Prostate gland (tissue), 2 donors: ENCODE measurements around the gene TCF12. TPM values are rescaled to one million over a fixed set of nuclear protein-coding genes. Genes with fewer than 3 reads are reported as not detected.

Source experiments
- DNase-seq: peaks from one replicate; pipeline ENCODE4 v3.0.0-alpha.2; 2019; ENCODE audit warnings: low spot score
- H3K27ac ChIP-seq, 2 donors: fragments of 200-600 bp; sonication (generic); 2 replicates each; pipeline ENCODE4 v1.5.1; 2017 to 2019
- H3K27me3 ChIP-seq: fragments of 200-600 bp; sonication (generic); replicated peaks from 2 replicates; pipeline ENCODE4 v1.5.1; 2019; ENCODE audit not compliant: insufficient read depth
- H3K36me3 ChIP-seq, 2 donors: fragments of 200-600 bp; sonication (generic); 1 replicate in 1 of 2; 2 replicates in 1 of 2; pipeline versions ENCODE4 v1.5.1 to v1.8.1; 2017 to 2019
- H3K4me1 ChIP-seq: fragments of 200-600 bp; sonication (generic); replicated peaks from 2 replicates; pipeline ENCODE4 v1.5.1; 2019
- H3K4me3 ChIP-seq, 2 donors: fragments of 200-600 bp; sonication (generic); 2 replicates each; pipeline ENCODE4 v1.5.1; 2017 to 2019
- H3K9me3 ChIP-seq: fragments of 200-600 bp; sonication (generic); 2 replicates; pipeline ENCODE4 v1.5.1; 2017
- POLR2A ChIP-seq: fragments of 450-650 bp; IDR thresholded peaks from one replicate; pipeline ENCODE4 v1.6.1; 2016; ENCODE audit warnings: antibody characterized with exemption, mild to moderate bottlenecking
- POLR2AphosphoS5 ChIP-seq: sonication (generic); formaldehyde crosslinking; IDR thresholded peaks from one replicate; pipeline ENCODE4 v1.6.1; 2017; ENCODE audit warnings: antibody characterized with exemption
- WGBS: methylation state at CpG from one replicate; pipeline ENCODE4 v1.1.5; 2018; 5-methylcytosine and 5-hydroxymethylcytosine counted together
- intact Hi-C: fragments of 100-400 bp; cut with DNase I; formaldehyde crosslinking; loops from one replicate; pipeline ENCODE4 v1.14.2; 2022
- total RNA-seq, 2 donors: library from RNA; depleted of rRNA; stranded (reverse); fragments of >200 nt; gene quantifications; one replicate each; pipeline ENCODE4 v1.1.0, GENCODE V29; 2016
- TF ChIP-seq, protein P1 (sequence below), 4 experiments: fragments of 200-600 bp in 2 of 4; fragments of 450-650 bp in 2 of 4; sonication (generic) in 2 of 4; IDR thresholded peaks; 1 replicate in 3 of 4; 2 replicates in 1 of 4; pipeline ENCODE4 v1.5.1; 2016 to 2019; ENCODE audit warnings: antibody characterized with exemption in 4 of 4, mild to moderate bottlenecking in 2 of 4, moderate library complexity in 2 of 4

Gene TCF12
- total RNA-seq, 2 donors from 2014 or later, result 95.4 to 123 TPM

DNA sequence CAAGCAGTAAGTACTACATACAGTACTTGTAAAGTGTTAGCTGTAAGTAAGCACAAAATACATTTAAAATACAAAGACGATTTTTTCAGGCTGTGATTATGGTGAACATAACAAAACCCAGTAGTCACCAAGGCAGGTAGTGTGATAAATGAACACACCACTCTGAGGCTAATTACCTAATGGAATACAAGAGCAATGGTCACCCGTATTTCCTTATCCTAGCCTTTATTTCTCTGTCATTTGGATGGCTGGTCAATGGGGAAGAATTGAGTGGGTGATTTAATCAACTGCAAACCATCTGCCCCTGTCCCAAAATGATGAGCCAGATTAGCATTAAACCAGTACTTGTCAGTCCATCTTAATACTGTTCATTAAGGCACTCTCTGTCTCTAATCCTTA lies 368.7 kb downstream of the TCF12 start:
- Histone ChIP-seq H3K27me3 (no peaks in the 10 kb centered on the region), H3K9me3 (no peaks in the 10 kb centered on the region), H3K4me1 (no peaks in the 10 kb centered on the region), H3K36me3 (no peaks in the 10 kb centered on the region), H3K27ac (no peak overlapping the region), H3K4me3 (no peak overlapping the region)
- no peak for DNase-seq
- TF ChIP-seq POLR2A, result no peak
- WGBS, result 78% methylated on average over 2 of the region's 2 CpGs
- intact Hi-C loops, result no loop called here

DNA sequence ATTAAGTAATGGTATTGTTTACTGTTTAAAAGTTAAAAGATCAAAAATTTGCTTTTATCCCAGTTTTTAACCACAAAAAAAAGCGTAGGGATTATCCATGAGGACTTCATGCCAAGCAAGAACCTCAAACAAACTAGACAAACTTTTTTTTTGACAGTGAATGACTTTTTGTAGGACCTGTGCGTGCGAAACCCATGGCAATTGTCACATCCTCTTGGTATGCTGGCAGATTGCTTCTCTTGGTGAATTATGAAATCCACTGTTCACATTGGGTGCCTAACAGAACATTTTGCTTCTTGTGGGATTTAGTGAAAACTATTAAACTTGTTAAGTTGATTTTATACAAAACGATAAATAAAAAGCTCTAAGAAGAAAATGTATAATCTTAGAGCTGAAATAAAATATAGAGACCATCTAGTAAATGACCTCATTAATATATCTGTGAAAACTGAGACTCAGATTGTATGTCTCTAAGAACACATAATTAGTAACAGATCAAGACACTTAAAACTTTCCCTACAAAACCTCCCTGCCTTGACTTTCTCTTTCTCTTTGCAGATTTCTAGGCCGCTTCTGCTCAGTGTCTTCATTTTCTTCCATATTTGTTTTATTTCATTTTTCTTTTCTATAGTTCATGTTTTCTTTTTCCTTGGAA lies 370.6 kb downstream of the TCF12 start:
- DNase-seq, result no peak
- H3K9me3 ChIP-seq, result no peaks in the 10 kb centered on the region
- H3K36me3 ChIP-seq, result no peaks in the 10 kb centered on the region
- H3K4me1 ChIP-seq, result no peaks in the 10 kb centered on the region
- no peaks in the 10 kb centered on the region for H3K27me3 ChIP-seq
- intact Hi-C loops, result no loop called here
- H3K27ac ChIP-seq, result no peak overlapping the region
- TF ChIP-seq POLR2A (no peak), POLR2AphosphoS5 (no peak)
- no peak overlapping the region for H3K4me3 ChIP-seq
- 60% methylated on average over 5 of the region's 5 CpGs for WGBS

DNA sequence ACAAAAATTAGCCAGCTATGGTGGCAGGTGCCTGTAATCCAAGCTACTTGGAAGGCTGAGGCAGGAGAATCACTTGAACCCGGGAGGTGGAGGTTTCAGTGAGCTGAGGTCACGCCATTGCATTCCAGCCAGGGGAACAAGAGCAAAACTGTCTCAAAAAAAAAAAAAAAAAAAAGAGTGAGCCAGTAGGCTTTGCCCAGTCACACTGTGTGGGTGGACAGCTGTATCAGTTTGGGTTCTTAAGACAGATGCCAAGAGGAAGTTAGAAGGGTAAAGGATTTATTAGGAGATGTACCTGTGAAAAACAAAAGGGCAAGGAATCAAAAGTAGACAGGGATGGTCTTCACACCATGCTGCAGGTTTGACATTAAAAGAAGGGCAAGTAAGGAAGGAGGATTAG lies 371.7 kb downstream of the TCF12 start:
- Histone ChIP-seq H3K27me3 (no peaks in the 10 kb centered on the region), H3K4me3 (no peak overlapping the region), H3K9me3 (no peaks in the 10 kb centered on the region), H3K36me3 (no peaks in the 10 kb centered on the region), H3K4me1 (no peaks in the 10 kb centered on the region), H3K27ac (no peak overlapping the region)
- WGBS, result 87% methylated on average over 2 of the region's 2 CpGs
- intact Hi-C loops, result no loop called here
- TF ChIP-seq POLR2A (no peak), POLR2AphosphoS5 (no peak)
- TF ChIP-seq, protein P1, sequence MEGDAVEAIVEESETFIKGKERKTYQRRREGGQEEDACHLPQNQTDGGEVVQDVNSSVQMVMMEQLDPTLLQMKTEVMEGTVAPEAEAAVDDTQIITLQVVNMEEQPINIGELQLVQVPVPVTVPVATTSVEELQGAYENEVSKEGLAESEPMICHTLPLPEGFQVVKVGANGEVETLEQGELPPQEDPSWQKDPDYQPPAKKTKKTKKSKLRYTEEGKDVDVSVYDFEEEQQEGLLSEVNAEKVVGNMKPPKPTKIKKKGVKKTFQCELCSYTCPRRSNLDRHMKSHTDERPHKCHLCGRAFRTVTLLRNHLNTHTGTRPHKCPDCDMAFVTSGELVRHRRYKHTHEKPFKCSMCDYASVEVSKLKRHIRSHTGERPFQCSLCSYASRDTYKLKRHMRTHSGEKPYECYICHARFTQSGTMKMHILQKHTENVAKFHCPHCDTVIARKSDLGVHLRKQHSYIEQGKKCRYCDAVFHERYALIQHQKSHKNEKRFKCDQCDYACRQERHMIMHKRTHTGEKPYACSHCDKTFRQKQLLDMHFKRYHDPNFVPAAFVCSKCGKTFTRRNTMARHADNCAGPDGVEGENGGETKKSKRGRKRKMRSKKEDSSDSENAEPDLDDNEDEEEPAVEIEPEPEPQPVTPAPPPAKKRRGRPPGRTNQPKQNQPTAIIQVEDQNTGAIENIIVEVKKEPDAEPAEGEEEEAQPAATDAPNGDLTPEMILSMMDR (IDR thresholded peaks at IDR 0.05), result no peak
- no peak for DNase-seq

DNA sequence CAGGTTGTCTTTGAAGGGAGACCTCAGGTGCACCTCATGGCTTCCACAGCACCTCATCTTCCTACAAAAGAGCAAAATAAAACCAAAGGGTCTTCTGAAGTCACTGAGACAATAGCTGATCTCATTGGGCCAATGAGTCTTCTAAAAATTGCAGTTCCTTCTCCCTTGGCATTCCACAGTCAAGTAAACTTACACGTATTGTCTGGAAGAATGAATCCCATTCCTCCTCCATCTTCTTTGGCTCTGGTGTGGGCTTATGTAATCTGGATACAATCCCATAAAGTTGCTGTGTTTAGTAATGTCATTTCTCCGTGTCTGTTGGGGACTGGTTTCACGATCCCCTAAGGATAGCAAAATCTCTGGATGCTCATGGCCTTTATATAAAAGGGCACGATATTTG lies 372.4 kb downstream of the TCF12 start:
- TF ChIP-seq POLR2A (no peak), POLR2AphosphoS5 (no peak)
- DNase-seq, result no peak
- intact Hi-C loops, result no loop called here
- H3K27me3 ChIP-seq, result no peaks in the 10 kb centered on the region
- no peak overlapping the region for H3K27ac ChIP-seq
- H3K4me1 ChIP-seq, result no peaks in the 10 kb centered on the region
- no peaks in the 10 kb centered on the region for H3K9me3 ChIP-seq
- no peaks in the 10 kb centered on the region for H3K36me3 ChIP-seq
- 95% methylated on average over 4 of the region's 4 CpGs for WGBS
- no peak overlapping the region for H3K4me3 ChIP-seq

DNA sequence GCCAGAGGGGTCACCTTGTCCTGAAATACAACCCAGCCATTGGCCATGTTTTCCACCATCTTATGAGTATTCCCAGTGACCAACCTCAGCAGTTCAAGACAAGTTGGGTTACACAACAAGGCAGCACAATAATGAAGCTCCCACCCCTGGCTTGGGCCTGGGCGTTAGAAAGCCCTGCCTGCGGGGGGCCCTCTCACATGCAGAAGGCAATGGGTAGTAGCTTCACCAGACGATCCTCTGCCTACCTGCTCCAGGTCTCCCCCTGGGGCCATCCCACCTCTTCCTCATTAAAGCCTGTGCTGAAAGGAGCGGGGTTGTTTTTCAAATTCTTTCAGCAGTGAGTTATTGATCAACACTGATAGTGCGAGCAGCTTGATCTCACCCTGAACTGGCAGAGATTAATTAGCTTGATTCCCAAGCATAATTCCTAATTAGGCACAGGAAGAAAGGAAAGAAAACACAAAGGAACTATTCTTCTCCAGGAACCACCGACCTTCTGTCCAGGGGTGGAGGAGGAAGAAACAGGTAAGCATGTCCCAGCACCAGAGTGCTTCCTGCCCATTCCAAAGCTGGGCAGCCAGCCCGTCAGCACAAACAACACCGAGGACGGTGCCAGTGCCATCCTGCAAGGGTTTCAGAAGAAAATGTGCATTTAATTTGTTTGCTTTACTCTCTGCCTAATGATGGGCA lies 378.2 kb downstream of the TCF12 start:
- Histone ChIP-seq H3K4me1 (no peaks in the 10 kb centered on the region), H3K9me3 (no peaks in the 10 kb centered on the region), H3K27ac (no peak overlapping the region), H3K36me3 (no peaks in the 10 kb centered on the region), H3K27me3 (no peaks in the 10 kb centered on the region), H3K4me3 (no peak overlapping the region)
- intact Hi-C loops, result no loop called here
- 37% methylated on average over 9 of the region's 9 CpGs for WGBS
- TF ChIP-seq POLR2AphosphoS5, result no peak
- TF ChIP-seq, protein P1 (IDR thresholded peaks at IDR 0.05), result no peak
- no peak for TF ChIP-seq POLR2A
- DNase-seq, result no peak

DNA sequence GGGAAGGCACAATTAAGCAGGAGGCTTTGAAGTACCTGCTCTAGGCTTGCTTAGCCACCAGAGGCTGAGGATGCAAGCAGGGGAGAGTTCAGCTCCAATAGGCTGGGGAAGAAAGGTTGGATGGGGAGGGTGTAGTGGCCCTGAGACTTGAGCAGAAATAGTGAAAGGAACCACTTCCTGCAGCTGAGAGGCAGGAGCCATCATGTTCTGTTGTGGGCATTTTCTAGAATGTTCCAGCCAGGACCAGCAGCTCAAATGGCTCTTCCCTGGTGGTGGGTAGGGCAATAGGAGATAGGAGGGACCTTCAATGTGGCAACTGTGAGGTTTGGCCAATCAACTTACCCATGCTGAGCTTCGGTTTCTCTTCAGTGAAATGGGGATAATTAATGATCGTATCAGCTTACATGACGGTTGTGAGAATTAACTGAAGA lies 378.7 kb downstream of the TCF12 start:
- no peak for TF ChIP-seq POLR2AphosphoS5
- TF ChIP-seq, protein P1 (IDR thresholded peaks at IDR 0.05), result no peak
- TF ChIP-seq POLR2A, result no peak
- DNase-seq, result no peak
- no peaks in the 10 kb centered on the region for H3K9me3 ChIP-seq
- H3K4me3 ChIP-seq, result no peak overlapping the region
- H3K27me3 ChIP-seq, result no peaks in the 10 kb centered on the region
- intact Hi-C loops, result no loop called here
- no peaks in the 10 kb centered on the region for H3K4me1 ChIP-seq
- H3K36me3 ChIP-seq, result no peaks in the 10 kb centered on the region
- no peak overlapping the region for H3K27ac ChIP-seq
- WGBS, result 72% methylated on average over 3 of the region's 3 CpGs
